Stimulated activated CD4-positive, alpha-beta T cell treated with anti-CD3 and anti-CD28 coated beads, Interleukin-1b, Interleukin-23, amount 100 ng/mL, for 48 hours (primary cell): ENCODE data around the gene UBE2N.

Experiments
- DNase-seq: peaks from one replicate; pipeline ENCODE4 v3.0.0-alpha.2; 2020

Gene UBE2N, protein sequence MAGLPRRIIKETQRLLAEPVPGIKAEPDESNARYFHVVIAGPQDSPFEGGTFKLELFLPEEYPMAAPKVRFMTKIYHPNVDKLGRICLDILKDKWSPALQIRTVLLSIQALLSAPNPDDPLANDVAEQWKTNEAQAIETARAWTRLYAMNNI

DNA sequence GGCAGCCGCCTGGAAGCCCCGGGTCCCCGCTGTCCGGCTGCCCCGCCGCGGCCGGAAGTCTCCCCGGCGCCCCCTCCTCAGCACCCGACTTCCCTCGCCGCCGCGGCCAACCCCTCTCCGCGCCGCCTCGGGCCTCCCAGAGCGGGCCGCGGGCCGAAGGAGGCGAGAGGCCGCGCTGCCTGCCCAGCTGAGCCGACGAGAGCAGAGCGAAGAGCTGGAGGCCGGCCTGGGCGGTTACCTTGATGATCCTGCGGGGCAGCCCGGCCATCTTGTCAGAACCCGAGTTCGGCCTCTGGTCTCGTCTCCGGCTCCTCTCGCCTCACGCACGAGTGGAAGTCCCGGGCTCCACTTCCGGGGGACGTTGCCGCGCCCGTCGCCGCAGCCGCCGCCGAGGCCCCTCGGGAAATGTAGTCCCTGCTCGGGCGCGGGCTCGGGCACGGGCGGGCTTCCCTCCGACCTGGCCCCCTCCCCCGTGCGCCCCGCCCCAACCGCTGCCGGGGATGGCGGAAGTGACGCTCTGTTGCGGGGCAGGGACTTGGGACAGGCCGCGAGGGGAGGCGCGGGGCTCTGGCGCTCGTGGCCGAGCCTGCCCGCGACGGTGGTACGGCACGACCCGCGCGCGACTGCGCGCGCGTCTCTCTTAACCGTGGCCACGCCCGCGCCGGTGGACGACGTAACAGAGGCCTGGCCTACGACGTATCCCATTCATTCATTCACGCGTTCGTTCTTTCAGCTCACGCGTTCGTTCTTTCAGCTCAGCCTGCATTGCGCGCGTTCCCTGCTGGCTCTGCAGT is at the start of gene UBE2N:
TSS of gene UBE2N (minus strand) at position 331 of the 794 bp plus-strand sequence. CDS start at position 268, 63 bp downstream.
- peak; percentile 97 for DNase-seq

DNA sequence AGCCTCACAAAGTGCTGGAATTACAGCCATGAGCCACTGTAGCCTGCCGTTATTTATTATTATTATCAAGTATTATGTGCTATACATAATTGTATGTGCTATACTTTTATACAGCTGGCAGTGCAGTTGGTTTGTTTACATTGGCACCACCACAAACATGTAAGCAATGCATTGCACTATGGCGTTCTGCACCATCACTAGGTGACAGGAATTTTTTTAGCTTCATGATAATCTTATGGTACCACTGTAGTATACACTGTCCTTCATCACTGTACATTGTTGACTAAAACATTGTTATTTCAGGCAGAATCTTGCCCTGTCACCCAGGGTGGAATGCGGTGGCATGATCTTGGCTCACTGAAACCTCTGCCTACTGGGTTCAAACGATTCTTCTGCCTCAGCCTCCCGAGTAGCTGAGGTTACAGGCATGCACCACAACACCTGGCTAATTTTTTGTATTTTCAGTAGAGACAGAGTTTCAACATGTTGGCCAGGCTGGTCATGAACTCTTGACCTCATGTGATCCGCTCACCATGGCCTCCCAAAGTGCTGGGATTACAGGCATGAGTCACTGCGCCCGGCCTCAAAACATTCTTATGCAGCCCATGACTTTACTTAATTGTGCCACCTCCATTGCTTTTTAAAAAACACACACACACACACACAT is 42.7 kb upstream of the UBE2N start:
- DNase-seq: no peak

DNA sequence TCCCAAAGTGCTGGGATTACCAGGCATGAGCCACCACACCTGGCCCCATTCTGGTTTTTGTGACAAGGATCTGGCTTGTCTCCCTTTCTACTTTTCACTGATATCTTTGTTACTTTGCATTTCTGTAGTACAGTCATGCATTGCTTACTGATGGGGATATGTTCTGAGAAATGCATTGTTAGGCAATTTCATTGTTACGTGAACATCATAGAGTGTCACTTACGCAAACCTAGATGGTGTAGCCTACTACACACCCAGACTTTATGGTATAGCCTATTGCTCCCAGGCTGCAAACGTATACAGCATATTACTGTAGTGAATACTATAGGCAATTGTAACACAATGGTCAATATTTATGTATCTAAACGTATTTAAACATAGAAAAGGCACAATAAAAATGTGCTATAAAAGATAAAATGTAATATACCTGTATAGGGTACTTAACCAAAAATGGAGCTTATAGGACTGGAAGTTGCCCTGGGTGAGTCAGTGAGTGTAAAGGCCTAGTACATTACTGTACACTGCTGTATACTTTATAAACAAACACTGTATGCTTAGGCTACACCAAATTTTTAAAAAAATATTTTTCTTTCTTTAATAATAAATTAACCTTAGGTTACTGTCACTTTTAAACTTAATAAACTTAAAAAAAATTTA is 41.5 kb upstream of the UBE2N start:
- no peak for DNase-seq

DNA sequence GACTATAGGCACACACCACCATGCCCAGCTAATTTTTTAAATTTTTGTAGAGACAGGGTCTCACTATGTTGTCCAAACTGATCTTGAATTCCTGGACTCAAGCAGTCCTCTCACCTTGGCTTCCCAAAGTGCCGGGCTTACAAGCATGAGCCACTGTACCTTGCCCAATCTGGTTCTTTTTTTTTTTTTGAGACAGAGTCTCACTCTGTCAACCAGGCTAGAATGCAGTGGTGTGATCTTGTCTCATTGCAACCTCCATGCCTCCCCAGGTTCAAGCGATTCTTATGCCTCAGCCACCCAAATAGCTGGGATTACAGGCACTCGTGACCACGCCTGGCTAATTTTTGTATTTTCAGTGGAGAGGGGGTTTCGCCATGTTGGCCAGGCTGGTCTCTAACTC is 41.0 kb upstream of the UBE2N start:
- no peak for DNase-seq

DNA sequence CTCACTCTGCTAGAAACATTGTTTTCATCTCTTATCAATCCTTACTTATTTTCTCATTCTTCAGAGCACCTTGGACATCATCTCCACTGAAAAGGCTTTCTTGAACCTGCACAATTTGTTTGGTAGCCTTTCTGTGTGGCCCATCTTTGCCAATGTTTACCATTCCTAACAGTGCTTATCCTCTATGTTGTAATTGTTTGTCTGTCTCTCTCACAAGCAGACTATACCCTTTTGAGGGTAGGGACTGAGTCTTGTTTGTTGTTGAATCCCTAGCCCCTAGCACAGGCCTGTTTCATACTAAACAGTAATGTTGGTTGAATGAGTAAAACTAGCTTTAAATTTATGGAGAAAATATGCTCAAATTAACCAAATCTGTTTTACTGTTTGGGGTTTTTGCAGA is 34.8 kb upstream of the UBE2N start:
- no peak for DNase-seq

DNA sequence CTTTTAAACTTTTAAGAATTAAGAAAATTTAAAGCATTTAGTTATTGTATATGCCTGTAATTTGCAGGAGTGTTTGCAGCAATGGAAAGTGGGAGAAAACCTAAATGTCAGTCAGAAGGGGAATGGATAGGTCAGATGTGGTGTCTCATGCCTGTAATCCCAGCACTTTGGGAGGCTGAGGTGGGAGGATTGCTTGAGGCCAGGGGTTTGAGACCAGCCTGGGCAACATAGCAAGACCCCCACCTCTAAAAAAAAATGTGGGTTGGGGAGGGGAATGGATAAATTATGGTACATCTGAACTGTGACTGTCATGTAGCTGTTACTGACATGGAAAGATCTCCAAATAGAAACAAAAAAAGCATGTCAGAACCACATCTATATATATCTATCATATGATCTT is 27.6 kb upstream of the UBE2N start:
- DNase-seq: no peak

DNA sequence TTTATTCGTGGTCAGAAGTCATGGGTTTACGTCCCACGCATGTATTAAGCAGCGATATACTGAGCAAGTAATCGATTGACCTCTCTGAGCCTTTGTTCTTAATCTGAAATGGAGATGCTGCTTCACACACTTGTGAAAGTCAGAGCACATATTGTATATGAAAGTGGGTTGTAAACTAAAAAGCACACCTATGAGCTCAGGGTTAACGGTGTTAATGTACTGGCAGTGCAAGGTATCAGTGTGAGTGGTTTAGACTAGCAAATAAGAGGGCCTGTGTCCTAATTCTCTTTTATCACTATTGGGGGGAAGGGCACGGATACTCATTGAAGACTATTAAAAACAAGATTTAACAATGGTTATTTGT is 26.2 kb upstream of the UBE2N start:
- DNase-seq: no peak

DNA sequence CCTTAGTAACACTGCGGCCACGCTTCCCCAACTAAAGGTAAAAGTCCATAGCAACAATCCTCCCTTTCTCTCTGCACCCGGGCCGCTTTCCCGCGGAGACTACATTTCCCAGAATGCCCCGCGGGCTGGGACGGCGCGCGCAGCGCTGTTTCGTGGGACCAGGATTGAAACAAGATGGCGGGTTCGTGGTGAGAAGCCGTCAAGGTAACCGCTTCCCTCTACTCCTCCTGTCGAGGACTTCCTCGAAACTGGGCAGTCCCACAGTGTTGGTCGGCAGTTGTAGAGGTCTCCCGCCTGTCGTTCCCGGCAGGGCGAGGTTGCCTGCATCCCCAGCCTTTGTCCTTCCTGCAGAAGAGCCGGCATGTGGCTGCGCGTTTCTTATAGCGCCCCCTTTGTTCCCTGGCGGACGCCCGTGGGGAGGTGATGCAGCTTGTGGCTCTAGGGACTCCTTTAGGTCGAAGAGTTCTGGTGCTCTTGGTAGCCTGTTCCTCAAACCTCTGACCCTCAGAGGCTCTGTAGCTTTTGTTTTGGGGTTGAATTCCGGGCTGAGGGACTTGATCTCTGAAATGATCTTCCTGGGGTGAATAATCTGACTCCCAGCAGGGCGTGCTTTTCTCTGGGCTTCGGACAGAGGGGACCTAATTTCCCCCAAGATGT is 25.7 kb upstream of the UBE2N start, which contains the start of gene MRPL42:
TSS of gene MRPL42 (plus strand) at position 164 of the 657 bp plus-strand sequence. CDS start 1,772 bp downstream, outside the sequence.
- DNase-seq: peak; percentile 92

DNA sequence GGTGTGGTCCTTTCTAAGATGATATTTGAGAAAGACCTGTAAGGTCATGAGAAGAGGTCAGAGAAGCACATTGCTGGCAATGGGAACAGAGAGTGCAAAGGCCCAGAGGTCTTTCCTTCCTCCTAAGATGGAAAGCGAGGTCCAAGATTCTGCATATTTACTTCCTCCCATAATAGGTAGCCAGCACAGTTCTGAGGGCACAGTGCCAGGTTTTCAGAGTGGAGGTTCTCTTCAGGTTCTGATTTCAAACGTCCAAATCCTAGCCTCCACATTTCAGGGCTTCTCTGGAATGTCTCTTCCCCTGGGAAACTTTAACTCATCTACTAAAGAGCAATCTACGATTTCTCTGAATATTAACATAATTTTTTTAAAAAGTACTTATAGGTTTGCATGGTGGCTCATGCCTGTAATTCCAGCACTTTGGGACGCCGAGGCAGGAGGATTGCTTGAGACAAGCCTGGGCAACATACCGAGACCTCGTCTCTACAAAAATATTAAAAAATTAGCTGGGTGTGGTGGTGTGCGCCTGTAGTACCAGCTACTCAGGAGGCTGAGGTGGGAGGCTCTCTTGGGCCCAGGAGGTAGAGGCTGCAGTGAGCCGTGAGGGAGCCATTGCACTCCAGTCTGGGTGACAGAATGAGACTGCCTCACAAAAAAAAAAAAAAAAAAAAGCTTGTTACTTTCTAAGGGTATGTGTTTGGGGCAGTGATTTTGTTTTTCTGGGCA is 25.0 kb upstream of the UBE2N start:
- no peak for DNase-seq

DNA sequence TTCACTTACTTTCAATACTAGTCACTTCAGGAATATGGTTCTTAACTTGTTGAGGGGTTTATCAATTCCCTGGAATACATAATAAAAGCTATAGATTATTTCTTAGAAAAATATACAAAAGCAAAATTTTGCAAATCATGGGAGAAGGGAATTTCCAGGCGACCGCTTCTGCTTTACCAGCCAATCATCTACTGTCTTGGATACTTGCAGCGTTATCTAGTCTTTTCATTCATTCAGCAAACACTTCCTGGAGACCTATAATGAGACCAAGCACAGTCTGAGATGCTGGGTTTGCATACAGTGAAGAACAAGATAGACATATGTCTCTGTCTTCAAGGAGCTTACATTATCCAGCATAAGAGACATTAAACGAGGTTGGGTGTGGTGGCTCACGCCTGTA is 24.1 kb upstream of the UBE2N start:
- no peak for DNase-seq

DNA sequence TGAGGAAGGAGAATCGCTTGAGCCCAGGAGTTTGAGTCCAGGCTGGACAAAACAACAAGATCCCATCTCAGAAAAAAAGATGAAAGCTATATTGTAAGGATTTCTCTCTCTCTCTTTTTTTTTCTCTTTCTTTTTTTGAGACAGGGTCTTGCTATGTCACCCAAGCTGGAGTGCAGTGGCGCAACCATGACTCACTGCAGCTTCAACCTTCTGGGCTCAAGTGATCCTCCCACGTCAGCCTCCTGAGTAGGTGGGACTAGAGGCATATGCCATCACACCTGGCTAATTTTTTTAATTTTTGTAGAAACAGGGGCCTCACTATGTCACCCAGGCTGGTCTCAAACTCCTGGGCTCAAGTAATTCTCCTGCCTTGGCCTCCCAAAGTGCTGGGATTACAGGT is 19.8 kb upstream of the UBE2N start:
- DNase-seq: no peak

DNA sequence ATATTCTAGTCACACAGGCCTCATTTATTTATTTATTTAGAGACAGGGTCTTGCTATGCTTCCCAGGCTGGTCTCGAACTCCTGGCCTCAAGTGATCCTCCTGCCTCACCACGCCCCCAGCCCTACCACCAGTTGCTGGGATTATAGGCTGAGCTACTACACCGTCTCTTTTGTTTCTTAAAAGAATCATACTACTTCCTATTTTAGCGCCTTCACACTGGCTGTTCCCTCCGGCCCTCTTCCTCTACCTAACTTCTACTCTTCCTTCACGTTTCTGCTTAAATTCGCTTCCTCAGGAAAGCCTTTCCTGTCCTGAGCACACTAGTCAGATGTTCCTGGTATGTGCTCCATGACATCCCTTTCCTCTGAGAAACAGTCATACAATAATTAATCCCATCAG is 19.2 kb upstream of the UBE2N start:
- DNase-seq: no peak

DNA sequence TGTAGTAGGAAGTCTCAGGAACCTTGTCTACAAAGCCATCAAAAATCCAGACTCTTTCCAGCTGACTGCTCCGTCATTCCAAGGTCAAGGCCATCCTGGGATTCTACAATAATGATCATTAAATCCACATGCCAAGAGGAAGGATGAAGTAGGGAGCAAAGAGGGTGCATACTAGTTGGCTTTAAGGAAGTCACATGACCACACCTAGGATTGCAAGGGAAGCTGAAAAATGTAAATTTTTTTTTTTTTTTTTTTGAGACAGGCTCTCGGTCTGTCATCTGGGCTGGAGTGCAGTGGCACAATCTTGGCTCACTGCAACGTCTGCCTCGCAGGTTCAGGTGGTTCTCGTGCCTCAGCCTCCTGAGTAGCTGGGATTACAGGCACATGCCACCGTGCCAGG is 18.3 kb upstream of the UBE2N start:
- no peak for DNase-seq

DNA sequence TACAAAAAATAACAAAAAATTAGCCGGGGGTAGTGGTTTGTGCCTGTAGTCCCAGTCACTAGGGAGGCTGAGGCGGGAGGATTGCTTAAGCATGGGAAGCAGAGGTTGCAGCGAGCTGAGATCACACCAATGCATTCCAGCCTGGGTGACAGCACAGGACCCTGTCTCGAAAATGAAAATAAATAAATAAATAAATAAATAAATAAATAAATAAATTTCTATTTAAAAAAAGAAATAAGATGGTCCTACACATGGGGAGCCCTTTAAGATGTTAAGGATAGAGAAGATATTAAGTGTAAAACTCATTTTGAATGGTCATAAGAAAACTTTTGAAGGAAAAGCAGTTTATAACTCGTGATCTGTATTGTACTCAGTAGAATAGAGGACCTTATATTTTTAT is 17.4 kb upstream of the UBE2N start:
- DNase-seq: no peak

DNA sequence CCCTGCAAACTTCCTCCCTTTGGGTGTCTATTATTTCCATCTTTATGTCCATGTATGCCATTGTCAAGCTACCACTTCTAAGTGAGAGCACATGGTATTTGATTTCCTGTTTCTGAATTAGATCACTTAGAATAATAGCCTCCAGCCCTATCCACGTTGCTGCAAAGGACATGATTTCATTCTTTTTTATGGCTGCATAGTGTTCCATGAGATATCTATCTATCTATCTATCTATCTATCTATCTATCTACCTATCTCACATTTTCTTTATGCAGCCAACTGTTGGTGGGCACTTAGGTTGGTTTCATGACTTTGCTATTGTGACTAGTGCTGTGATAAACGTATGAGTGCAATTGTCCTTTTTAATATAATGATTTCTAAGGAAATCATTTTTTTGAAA is 14.3 kb upstream of the UBE2N start:
- DNase-seq: no peak

DNA sequence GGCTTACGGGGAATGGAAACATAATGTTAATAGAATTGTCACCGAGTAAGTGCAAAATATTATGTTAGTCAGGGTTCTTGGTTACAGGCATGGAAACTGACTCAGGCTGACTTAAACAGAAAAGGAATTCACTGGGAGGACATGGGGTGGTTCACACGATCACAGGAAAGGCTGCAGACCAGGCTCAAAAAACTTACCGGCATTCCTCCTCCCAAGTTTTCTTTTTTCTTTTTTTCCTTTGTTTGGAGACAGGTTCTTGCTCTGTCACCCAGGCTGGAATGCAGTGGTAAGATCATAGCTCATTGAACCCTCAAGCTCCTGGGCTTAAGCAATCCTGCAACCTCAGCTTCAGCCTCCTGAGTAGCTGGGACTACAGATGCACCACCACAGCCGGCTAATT is 11.9 kb upstream of the UBE2N start:
- no peak for DNase-seq

DNA sequence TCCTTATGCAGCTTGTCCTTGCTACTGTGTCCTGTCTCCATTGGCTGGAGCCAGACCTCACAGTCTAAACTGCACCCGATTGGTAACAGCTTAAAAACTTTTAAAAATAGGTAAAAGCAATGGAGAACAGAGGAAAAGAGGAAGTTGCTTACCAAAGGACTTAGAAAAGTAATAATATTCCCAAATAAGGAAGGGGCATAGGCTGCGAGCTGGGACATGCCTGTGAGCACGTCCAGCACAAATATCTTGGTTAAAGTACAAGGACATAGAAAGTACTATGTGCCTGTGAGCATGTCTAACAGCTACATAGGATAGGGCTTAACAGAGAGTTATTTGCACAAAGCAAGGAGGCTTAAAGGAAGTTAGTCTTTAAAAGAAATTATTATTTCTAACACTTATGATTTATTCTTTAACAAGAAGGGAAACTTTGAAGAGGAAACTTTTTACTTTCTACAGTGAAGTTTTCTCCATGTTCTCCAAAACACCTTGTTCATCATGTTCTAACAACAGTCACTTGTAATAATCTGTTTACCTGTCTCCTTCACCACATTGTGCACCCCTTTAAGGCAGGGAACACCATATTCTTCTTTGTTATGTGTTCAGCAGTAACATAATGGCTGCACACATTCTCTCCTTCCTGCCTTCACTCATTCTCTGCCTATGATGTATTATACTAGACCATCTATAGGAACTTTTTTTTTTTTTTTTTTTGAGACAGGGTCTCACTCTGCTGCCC is 9.8 kb upstream of the UBE2N start:
- no peak for DNase-seq

DNA sequence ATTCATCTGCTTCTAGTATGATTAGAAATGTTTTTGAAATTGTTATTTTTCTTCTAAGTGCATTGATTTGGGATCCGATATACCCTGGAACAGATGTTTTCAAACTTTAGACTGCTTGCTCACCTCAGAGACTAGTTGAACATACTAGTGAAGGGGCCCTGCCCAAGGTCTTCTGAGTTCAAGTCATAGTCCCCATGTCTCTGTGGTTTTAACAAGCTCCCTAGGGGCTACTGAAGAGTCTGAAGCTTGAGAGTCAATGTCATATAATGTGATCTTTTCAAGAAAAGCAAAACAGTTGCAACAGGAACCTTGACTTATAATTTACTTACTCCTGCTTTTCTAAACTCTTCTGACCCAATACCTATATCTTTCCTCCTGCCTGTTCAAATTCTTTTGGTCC is 7.5 kb upstream of the UBE2N start:
- no peak for DNase-seq

DNA sequence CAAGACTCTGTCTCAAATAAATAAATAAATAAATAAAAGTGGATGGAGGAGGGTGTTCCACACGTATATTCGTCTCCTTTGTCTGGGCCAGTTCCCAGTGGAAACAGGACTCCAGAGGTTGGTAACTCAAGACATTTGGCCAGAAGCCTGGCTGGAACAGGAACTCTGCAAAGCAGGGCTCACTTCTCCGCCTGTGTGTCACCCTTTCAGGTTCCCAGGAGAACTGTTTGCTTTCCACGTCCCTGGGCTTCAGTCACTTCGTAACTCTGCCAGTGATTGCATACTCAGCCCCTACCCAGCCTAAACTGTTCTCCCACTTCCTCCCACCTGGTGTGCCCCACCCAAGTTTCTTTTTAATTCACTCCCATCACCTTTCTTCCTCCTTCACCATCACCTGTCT is 7.0 kb upstream of the UBE2N start:
- no peak for DNase-seq

DNA sequence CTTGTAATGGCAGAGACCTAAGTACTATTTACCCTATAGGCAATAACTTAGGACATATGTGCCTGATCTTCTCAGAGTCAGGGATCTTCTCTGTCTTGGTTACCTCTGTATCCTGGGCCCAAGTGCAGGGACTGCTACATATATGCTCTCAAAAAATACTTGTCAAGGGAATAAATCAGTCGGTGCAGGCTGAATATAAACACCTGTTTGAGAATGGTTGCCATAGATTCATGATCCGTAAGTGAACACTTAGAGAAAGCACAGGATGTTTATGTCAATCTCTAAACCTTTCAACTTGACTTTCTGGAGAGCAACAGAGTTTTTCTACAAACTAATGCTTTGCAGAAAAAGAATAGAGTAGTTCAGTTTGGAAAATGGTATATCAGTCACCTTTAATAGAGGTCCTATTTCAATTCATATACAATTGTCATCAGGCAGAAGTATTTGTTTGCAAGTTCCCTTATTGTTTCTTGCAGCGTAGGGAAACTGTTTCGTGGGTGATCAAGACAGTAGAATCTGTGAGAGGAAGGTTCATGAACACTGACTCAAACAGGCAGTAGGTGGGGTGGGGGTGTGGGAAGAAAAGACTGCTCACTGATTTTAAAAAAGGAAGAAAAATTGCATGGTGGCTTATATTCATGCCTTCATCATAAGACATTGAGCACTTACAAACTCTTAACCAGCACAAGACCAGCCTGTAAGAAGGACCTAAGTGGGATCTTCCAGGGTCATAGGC is 6.0 kb upstream of the UBE2N start:
- DNase-seq: peak; percentile 19

DNA sequence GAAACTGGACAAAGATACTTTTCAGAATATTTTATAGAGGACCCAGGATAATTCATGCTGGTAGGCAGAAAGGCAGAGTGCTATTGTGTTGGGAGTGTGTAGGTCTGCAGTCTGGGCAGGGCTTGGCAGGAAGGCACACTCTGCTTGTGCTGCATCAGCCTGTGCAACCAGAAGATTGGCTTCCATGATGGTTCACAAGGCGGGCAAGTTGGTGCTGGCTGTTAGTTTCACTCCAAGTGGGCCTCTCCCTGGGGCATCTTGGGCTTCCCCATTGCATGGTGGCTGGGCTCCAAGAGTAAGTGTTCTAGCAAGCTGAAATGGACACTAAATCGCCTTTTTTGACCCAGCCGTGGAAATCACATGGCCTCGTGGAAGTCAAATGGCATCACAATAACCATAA is 1.8 kb upstream of the UBE2N start:
- no peak for DNase-seq
